GM12864 (cell line): ENCODE results near the gene PITRM1.
"Not testable (repeated sequence)": the region's sequence is repeated elsewhere in the genome, so short reads cannot be mapped to it uniquely, and the experiment has no call there.

Experiments used
- DNase-seq: peaks from one replicate; pipeline ENCODE4 v3.0.0-alpha.2; 2011; ENCODE audit warnings: low read depth
- H3K4me3 ChIP-seq: 2 replicates; pipeline ENCODE4 v1.5.1; 2011; ENCODE audit warnings: mild to moderate bottlenecking, low read depth, low read length, control low read depth
- TF ChIP-seq, protein P1 (sequence below): IDR thresholded peaks from 2 replicates; pipeline ENCODE4 v1.5.1; 2011; ENCODE audit warnings: low read depth, mild to moderate bottlenecking, moderate library complexity, low read length, control low read depth, inconsistent platforms; ENCODE audit errors: missing control alignments

The PITRM1 gene

DNA sequence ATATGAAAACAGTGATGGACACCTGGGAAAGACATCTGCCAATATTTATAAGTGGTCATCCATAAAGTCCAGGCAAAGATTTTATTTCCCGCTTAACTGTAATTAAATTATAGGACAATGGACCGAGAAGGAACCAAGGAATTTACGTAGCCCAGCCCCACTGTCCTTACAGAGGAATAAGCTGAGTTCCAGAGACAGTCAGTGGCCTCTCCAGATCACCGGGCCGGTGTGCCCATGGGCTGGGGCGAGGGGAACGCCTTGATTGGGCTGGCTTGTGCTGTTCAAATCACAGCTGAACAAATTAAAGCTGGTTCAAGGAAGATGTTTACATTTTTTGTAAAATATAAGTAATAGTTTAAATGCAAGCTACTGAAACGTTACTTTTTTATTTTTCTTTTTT is 64.5 kb downstream of the PITRM1 start:
- DNase-seq: no peak
- no peak overlapping the region for H3K4me3 ChIP-seq
- TF ChIP-seq, protein P1, sequence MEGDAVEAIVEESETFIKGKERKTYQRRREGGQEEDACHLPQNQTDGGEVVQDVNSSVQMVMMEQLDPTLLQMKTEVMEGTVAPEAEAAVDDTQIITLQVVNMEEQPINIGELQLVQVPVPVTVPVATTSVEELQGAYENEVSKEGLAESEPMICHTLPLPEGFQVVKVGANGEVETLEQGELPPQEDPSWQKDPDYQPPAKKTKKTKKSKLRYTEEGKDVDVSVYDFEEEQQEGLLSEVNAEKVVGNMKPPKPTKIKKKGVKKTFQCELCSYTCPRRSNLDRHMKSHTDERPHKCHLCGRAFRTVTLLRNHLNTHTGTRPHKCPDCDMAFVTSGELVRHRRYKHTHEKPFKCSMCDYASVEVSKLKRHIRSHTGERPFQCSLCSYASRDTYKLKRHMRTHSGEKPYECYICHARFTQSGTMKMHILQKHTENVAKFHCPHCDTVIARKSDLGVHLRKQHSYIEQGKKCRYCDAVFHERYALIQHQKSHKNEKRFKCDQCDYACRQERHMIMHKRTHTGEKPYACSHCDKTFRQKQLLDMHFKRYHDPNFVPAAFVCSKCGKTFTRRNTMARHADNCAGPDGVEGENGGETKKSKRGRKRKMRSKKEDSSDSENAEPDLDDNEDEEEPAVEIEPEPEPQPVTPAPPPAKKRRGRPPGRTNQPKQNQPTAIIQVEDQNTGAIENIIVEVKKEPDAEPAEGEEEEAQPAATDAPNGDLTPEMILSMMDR: no peak

DNA sequence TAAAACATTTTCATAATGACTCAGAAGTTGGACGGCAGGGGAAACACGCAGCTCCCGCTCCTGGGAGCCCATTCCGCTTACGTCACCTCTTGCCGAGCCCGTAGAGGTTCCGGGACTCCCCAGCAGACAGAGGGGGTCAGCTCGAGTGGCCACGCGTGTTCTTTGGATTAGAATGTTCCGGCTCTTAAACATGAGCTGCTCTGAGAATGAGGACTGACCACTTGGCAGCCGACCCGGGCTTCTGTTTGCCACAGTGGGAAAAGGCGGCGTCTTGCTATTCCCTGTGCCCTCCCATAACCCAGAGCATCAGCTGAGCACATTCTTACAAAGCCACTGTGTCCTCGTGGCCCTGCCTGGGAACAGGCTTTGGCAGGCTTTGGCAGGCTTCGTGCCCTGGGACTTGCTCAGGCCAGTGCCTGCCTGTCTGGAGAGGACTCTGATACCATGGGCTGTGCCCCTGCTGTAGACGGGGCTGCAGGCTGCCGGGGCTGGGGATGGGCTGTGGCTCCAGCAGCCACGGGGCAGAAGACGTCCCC is 65.1 kb downstream of the PITRM1 start:
- no peak for DNase-seq
- TF ChIP-seq, protein P1: no peak
- H3K4me3 ChIP-seq: no peak overlapping the region

DNA sequence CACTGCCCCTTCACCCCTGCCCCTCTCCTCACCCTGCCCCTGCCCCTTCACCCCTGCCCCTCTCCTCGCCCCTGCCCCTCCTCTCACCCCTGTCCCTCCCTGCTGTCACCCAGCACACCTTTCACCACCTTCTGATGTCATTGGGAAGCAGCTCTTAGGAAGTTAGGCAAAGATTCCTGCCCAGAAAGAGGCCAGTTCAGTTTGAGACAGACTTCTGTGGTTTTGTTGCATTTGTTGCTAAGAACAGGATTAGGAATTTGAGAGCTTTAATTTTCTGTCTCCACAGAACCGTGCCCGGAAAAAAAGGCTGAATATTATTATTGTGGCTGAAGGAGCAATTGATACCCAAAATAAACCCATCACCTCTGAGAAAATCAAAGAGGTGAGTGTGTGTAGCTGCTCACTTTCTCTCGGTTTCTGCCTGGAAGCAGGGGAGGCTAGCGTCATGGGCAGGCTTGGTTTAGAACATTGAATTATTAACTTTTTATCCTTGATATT is 65.6 kb downstream of the PITRM1 start:
- DNase-seq: no peak
- no peak overlapping the region for H3K4me3 ChIP-seq
- TF ChIP-seq, protein P1: no peak

DNA sequence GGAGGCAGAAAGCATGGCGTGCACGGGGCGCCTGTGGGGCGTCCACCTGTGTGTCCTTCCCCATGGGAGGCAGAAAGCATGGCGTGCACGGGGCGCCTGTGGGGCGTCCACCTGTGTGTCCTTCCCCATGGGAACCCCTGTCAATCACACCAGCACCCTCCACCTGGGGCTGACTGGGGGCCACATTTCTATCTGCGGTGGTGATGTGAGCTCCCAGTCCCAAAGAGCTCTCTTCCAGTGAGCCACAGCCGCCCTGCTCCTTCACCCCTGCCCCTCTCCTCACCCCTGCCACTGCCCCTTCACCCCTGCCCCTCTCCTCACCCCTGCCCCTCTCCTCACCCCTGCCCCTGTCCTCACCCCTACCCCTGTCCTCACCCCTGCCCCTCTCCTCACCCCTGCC is 66.3 kb downstream of the PITRM1 start:
- not testable (repeated sequence) for H3K4me3 ChIP-seq, DNase-seq

DNA sequence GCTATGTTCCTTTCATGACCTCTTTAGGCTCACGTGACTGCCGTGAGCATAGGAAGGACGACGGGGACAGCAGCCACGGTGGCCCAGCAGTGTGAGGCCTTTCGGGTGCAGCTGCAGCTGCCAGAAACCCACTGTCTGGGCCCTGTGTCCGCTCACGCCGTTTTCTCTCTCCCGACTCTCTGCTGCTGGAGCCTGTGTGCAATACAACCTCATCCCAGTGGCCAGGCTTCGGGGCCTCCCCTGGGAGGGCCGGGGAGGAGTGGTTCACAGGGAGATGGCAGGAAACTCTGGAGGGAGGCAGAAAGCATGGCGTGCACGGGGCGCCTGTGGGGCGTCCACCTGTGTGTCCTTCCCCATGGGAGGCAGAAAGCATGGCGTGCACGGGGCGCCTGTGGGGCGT is 66.7 kb downstream of the PITRM1 start:
- no peak overlapping the region for H3K4me3 ChIP-seq
- TF ChIP-seq, protein P1: no peak
- DNase-seq: no peak

DNA sequence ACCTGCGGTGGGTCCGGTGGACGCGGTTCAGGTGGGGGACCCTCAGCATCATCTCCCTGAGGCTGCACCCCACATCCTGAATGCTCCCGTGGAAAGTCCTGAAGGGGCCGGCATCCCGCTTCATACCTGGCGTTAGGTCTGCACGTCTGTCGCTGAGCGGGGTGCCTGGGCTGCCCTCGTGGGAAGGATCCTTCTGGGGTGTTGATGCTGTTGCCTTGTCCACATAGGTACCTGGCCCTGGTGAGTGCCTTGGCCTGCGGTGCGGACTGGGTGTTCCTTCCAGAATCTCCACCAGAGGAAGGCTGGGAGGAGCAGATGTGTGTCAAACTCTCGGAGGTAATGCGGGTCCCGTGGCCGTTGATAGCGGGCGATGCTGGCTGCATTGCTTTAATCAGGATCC is 67.4 kb downstream of the PITRM1 start:
- H3K4me3 ChIP-seq: no peak overlapping the region
- TF ChIP-seq, protein P1: no peak
- no peak for DNase-seq

DNA sequence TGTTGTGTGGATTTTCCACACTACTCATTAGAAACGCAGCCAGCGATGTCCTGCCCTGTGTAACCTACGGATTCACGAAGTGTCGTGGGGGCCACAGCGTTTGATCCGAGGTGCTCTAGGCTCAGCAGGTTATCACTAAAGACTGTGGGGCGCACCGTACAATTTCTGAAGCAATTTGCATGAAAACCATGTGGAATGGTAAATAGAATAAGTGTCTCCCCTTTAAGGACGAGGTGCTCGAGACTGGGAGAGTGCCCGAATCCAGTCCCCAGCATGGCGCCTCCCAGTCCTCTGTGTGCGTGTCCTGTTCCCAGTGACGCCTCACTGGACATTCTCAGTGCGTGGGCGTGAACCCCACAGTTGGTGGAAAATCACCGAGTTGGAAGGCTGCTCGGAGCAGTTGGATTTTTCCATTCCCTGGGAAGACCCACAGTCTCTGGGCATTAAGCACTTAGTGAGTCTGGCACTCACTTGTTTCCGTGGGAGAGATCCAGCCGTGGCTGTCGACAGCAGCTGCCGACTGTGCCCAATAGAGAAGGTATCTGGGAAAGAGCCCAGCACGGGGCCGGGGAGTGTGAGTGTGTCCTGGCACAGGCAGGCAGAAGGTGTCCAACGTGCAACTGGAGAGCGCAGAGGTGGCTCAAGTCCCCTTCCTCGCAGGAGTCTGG is 68.2 kb downstream of the PITRM1 start:
- no peak for DNase-seq
- no peak overlapping the region for H3K4me3 ChIP-seq
- TF ChIP-seq, protein P1: no peak
